ENCODE data around the gene S100A6.
"Not testable (repeated sequence)": the region's sequence is repeated elsewhere in the genome, so short reads cannot be mapped to it uniquely, and the experiment has no call there.

GRCh38 chr1:153582836-153583235 lies 47.0 kb upstream of the S100A6 start:
- not testable (repeated sequence) for TF ChIP-seq CTCF (conservative IDR thresholded peaks at IDR 0.05 in 1 of 2, IDR thresholded peaks at IDR 0.05 in 1 of 2; ENCODE audit: low read depth in 1 of 2, low read length in 2 of 2); EZH2 (IDR thresholded peaks at IDR 0.05; ENCODE audit: low read length, missing control alignments)
